Stimulated activated CD4-positive, alpha-beta T cell treated with anti-CD3 and anti-CD28 coated beads, Interleukin-4, amount 100 ng/mL, for 4 hours (primary cell): ENCODE results near the gene RAB3GAP1.

Experiments used
- DNase-seq, 2 experiments: peaks; one replicate each; pipeline ENCODE4 v3.0.0-alpha.2; 2020

Gene RAB3GAP1

GRCh38 chr2:135164431-135164830, 112.3 kb downstream of the RAB3GAP1 start:
- no peak for DNase-seq

GRCh38 chr2:135167273-135167672, 115.2 kb downstream of the RAB3GAP1 start:
- DNase-seq, result no peak

GRCh38 chr2:135168204-135168856, 116.2 kb downstream of the RAB3GAP1 start:
- no peak for DNase-seq

GRCh38 chr2:135169900-135170753, 118.0 kb downstream of the RAB3GAP1 start:
- no peak for DNase-seq

DNA sequence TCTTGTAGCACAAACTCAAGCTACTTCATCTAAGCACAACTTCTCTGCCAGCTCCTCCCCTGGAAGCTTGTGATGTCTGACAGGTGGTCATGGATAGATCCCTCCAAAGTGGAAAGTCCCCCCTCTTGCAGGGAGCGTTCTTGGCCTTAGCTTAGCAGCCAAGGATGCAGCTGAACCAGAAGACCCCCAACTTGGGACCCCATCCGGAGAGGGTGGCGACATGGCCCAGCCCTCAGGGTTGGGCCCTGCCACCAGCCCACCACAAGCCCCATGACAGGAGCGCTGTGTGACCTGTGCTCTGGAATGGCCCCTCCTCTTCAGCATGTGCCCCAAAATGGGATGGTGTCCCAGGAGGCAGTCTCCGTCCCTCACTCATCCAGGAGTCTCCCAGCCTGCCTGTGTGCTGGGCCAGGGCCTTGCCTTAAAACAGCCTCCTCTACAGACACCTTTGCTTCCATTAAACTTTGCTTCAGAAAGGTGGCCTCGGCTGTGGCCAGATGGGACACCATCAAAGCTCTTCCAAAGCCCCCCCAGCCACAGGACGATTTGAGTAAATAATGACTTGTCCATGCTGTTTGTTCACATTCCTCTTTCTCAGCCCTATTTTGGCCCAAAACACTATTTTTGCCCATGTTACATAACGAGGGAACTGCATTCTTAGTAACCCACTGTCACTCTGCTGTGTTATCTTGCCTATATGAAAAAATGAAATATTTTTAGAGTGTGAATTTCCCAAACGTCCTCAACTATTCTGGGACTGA, 122.1 kb downstream of the RAB3GAP1 start:
- DNase-seq, result no peak

DNA sequence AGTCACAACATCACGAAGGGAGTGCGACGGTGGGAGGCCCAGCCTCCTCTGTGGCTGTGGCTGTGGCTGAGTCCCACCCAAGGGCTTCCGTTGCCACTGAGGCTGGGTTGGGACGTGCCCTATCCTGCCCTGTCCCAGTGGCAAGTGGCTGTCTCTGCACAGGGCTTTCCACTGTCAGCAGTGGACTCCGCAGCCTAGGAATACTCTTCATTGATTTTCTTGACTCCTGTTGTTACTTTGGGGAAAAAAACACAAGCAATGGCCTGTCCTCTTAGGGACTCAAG, 122.7 kb downstream of the RAB3GAP1 start:
- DNase-seq, result no peak

- no peak for DNase-seq
Observed at GRCh38 chr2:135175177-135175576, 123.1 kb downstream of the RAB3GAP1 start.

DNA sequence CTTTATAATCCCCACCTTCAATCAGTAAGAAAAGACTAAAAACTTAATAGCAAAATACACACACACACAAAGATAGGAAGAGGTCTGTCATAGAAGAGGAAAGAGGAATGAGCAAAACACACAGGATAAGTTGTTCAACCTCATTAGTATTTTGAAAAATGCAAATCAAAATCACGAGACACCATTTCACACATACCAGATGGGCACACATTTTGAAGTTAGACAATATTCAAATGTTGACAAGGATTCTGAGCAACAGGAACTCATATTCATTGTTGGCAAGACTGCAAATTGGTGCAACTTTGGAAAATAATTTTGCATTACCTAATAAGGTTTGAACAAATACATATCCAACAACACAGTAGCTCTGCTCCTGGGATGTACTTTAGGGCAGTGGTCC, 127.6 kb downstream of the RAB3GAP1 start:
- no peak for DNase-seq

DNA sequence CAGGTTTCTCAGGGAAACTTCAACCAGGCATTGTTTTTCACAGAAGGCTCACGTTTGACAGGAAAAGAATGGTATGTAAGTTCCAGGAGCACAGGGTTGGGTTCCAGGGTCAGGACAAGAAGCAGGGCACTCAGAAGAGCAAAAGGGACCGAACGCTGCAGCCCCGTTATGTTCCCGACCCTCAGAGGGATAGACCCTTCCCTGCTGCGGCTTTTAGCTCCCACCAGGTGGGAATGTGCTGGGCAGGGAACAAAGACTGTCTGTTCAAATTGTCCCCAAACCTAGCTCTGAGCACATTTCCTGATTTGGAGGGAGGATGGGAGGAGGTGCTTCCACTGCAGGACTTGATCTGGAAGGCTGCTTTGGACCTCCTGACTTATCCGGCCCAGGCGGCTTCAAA, 130.1 kb downstream of the RAB3GAP1 start:
- no peak for DNase-seq

DNA sequence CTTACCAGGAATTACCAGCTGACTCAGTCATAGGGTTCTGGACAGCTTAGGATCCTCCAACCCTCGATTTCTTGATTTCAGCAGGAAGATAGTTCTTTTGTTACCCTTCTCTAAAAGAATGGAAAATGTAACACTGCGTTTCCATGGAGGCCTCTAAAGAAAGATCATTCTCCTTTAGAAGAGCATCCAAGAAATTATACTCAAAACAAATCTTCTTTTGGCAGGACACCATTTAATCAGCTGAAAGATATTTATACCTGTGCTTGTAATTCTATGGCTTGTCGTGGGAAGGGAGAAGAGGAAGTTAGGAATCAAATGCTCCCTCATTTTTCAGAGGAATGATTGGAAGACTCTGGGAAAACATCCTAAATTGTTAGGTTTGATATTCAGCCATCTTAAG, 130.5 kb downstream of the RAB3GAP1 start:
- DNase-seq, result no peak

DNA sequence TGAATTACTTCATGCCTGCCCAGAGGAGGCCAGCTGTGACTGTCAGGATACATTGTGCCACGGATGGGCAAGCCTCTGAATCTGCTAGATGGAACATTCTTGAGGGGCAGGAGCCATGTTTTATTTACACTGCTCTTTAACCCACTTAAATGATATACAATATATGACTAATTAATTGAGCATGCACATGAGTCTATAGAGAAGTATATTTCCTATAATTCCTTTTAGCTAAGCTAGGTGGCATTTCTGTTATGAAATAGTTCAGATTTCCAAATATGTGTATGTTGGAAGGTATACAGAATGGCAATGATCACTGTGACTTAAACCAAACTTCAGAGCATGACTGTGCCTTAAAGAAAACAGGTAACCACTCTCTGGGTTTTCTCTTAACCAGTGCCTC, 131.7 kb downstream of the RAB3GAP1 start:
- no peak for DNase-seq

- DNase-seq, result no peak
Observed at GRCh38 chr2:135186054-135186453, 134.0 kb downstream of the RAB3GAP1 start.

GRCh38 chr2:135187270-135187669, 135.2 kb downstream of the RAB3GAP1 start:
- DNase-seq, result no peak

DNA sequence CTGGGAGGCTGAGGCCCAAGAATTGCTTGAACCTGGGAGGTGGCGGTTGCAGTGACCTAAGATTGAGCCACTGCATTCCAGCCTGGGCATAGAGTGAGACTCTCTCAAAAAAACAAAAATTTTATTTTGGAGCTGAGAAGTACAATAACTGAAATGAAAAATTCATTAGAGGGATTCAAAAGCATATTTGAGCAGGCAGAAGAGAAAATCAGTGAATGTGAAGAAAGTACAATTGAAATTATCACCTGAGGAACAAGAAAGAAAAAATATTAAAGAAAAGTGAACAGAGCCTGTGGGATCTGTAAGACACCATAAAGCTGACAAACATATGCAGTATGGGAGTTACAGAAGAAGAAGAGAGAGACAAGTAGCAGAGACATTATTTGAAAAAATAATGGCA, 137.1 kb downstream of the RAB3GAP1 start:
- no peak for DNase-seq

GRCh38 chr2:135190799-135191198, 138.7 kb downstream of the RAB3GAP1 start:
- no peak for DNase-seq

- DNase-seq, result no peak
Observed at GRCh38 chr2:135198481-135198880, 146.4 kb downstream of the RAB3GAP1 start.

- no peak for DNase-seq
Observed at GRCh38 chr2:135202751-135203150, 150.7 kb downstream of the RAB3GAP1 start.

DNA sequence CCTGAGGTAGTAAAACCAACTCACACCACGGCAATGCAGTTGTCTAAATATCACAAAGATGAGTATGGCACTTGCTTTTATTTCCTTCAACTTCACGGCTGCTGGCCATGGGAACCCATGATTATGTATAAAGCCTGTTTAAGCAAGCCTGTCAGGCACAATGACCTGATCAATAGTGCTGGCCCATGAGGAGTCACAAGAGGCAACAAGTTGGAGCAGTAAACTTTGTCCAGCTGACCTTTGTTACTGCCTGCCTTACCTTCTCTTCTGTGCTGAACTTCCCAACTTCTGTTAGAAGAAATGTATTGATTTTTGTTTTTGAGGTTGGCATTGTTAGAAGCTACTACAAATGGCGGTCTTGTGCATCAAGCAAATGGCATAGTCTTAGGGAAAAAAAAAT, 151.9 kb downstream of the RAB3GAP1 start:
- DNase-seq, result no peak

DNA sequence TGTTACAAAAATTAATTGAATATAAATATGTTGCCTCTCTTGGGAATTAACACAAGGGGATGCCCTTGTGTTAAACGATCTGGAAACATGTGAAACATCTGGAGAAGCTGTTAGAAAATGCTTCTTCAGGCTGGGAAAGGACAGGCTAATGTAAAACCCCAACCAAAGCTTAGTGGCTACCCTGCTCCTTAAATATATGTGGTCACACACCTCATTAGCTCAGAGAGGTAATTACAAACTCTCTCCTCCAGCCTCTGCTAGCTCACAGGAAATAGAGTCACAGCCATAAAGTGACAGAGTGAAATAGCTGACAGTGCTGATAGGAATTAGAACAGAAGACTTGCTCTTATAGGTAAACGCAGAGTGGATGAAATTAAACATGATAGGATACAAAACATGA, 155.9 kb downstream of the RAB3GAP1 start:
- DNase-seq, result no peak

GRCh38 chr2:135212757-135213156, 160.7 kb downstream of the RAB3GAP1 start:
- DNase-seq, result no peak

DNA sequence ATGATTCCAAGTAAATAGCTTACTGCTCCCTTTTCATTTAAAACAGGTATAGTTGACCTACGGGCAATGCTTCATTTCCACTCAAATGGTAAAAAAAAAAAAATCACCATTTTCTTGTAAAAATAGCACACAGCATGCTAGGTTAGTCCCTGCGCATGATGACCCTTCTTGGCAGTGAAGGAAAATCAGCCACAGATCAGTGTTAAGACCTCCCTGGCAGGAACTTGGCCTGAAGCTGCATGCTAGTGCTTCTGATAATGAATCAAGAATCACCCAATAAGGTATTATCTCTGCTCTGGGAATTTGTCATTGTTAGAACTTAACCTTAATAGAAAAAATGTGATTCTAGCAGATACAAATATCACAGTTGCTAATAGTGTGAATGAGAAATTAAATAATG, 166.3 kb downstream of the RAB3GAP1 start:
- no peak for DNase-seq

DNA sequence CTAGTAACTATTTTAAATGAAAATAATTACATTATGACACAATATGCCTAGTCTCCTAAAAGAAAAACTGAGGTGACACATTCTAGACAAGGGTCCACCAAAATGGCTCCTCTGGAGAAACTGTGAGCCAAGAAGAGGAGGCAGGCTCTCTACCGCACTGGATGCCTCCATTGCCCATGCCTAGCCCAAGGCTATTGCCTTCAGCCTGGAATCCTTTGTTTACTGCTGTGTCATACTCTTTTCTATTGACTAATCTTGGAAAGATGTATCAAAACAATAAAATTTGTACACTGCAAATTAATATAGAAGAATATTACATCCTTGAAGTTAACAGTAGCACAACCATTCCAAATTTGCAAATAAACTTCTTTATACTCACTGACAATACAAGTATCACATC, 167.1 kb downstream of the RAB3GAP1 start:
- DNase-seq, result no peak
